HepG2 (cell line): ENCODE results near the gene MID1.

Experiments used
- BHLHE40 ChIP-seq: IDR thresholded peaks from 2 replicates; pipeline ENCODE4 v1.6.1; 2011; ENCODE audit warnings: low read length, improper control_type of control experiment
- KLF16 ChIP-seq, 2 experiments: sonication (generic) in 1 of 2; formaldehyde crosslinking in 1 of 2; IDR thresholded peaks; 2 replicates each; pipeline versions ENCODE4 v1.6.1 to v1.8.0; 2016 to 2023; ENCODE audit warnings: missing genetic modification reagents in 2 of 2, missing compliant biosample characterization in 1 of 2
- NONO ChIP-seq, 2 experiments: fragments of 450-650 bp in 1 of 2; sonication (generic) in 1 of 2; formaldehyde crosslinking in 1 of 2; IDR thresholded peaks in 1 of 2; conservative IDR thresholded peaks in 1 of 2; 2 replicates each; pipeline versions ENCODE4 v1.6.1 to v1.8.0; 2017 to 2022; ENCODE audit warnings: mild to moderate bottlenecking in 1 of 2, missing genetic modification reagents in 1 of 2, moderate library complexity in 1 of 2
- NPAS2 ChIP-seq: sonication (generic); formaldehyde crosslinking; IDR thresholded peaks from 2 replicates; pipeline ENCODE4 v1.8.0; 2022; ENCODE audit warnings: mild to moderate bottlenecking, missing genetic modification reagents, borderline replicate concordance
- ZNF335 ChIP-seq: sonication (generic); formaldehyde crosslinking; IDR thresholded peaks from 2 replicates; pipeline ENCODE4 v1.4.0; 2020; ENCODE audit warnings: missing genetic modification reagents
- ZNF609 ChIP-seq: sonication (generic); formaldehyde crosslinking; IDR thresholded peaks from 2 replicates; pipeline ENCODE4 v1.4.0; 2020; ENCODE audit warnings: mild to moderate bottlenecking, missing genetic modification reagents, borderline replicate concordance
- ZZZ3 ChIP-seq: sonication (generic); formaldehyde crosslinking; IDR thresholded peaks from 2 replicates; pipeline ENCODE4 v1.4.0; 2020; ENCODE audit warnings: missing genetic modification reagents, mild to moderate bottlenecking, borderline replicate concordance
- TF ChIP-seq, protein P1 (sequence below): sonication (generic); formaldehyde crosslinking; IDR thresholded peaks from 2 replicates; pipeline ENCODE4 v1.5.0; 2020; ENCODE audit warnings: mild to moderate bottlenecking, missing genetic modification reagents, moderate library complexity
- TF ChIP-seq, protein P2 (sequence below): sonication (generic); formaldehyde crosslinking; IDR thresholded peaks from 2 replicates; pipeline ENCODE4 v1.4.0; 2020; ENCODE audit warnings: mild to moderate bottlenecking, missing genetic modification reagents
- TF ChIP-seq, protein P3 (sequence below): IDR thresholded peaks from 2 replicates; pipeline ENCODE4 v1.6.1; 2016; ENCODE audit warnings: low read depth, borderline replicate concordance

GRCh38 chrX:10598540-10598939, 21.8 kb downstream of the MID1 start:
- TF ChIP-seq KLF16 (CRISPR knock-in tag; IDR thresholded peaks at IDR 0.05) (no peak), ZNF609 (CRISPR knock-in tag) (no peak), NONO (IDR thresholded peaks at IDR 0.05) (no peak), NONO (CRISPR knock-in tag; conservative IDR thresholded peaks at IDR 0.05) (no peak), ZZZ3 (no peak), BHLHE40 (no peak), ZNF335 (CRISPR knock-in tag) (no peak), NPAS2 (CRISPR knock-in tag) (no peak)
- TF ChIP-seq, protein P1, sequence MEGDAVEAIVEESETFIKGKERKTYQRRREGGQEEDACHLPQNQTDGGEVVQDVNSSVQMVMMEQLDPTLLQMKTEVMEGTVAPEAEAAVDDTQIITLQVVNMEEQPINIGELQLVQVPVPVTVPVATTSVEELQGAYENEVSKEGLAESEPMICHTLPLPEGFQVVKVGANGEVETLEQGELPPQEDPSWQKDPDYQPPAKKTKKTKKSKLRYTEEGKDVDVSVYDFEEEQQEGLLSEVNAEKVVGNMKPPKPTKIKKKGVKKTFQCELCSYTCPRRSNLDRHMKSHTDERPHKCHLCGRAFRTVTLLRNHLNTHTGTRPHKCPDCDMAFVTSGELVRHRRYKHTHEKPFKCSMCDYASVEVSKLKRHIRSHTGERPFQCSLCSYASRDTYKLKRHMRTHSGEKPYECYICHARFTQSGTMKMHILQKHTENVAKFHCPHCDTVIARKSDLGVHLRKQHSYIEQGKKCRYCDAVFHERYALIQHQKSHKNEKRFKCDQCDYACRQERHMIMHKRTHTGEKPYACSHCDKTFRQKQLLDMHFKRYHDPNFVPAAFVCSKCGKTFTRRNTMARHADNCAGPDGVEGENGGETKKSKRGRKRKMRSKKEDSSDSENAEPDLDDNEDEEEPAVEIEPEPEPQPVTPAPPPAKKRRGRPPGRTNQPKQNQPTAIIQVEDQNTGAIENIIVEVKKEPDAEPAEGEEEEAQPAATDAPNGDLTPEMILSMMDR (CRISPR knock-in tag) = no peak
- TF ChIP-seq, protein P2, sequence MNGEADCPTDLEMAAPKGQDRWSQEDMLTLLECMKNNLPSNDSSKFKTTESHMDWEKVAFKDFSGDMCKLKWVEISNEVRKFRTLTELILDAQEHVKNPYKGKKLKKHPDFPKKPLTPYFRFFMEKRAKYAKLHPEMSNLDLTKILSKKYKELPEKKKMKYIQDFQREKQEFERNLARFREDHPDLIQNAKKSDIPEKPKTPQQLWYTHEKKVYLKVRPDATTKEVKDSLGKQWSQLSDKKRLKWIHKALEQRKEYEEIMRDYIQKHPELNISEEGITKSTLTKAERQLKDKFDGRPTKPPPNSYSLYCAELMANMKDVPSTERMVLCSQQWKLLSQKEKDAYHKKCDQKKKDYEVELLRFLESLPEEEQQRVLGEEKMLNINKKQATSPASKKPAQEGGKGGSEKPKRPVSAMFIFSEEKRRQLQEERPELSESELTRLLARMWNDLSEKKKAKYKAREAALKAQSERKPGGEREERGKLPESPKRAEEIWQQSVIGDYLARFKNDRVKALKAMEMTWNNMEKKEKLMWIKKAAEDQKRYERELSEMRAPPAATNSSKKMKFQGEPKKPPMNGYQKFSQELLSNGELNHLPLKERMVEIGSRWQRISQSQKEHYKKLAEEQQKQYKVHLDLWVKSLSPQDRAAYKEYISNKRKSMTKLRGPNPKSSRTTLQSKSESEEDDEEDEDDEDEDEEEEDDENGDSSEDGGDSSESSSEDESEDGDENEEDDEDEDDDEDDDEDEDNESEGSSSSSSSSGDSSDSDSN (CRISPR knock-in tag) = no peak
- TF ChIP-seq, protein P3, sequence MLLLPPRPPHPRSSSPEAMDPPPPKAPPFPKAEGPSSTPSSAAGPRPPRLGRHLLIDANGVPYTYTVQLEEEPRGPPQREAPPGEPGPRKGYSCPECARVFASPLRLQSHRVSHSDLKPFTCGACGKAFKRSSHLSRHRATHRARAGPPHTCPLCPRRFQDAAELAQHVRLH (CRISPR knock-in tag) = no peak
